K562 (cell line): ENCODE measurements around the gene CTNNA3. TPM values are rescaled to one million over a fixed set of nuclear protein-coding genes. Genes with fewer than 3 reads are reported as not detected.

Experiments used
- ATAC-seq: fragments of 200-7000 bp; cut with Tn5 transposase; 3 replicates; pipeline ENCODE4 v1.9.1; 2020; ENCODE audit warnings: moderate library complexity
- BruUV-seq: library from RNA; stranded (reverse); fragments of 400-500 nt; replicated peaks from 2 replicates; lab custom pipeline; 2021; lab: Mats Ljungman, UMichigan
- CTCF ChIA-PET: fragments of 300-600 bp; formaldehyde crosslinking; extraction: SDS; loops from one replicate; lab custom pipeline; 2021; ENCODE audit warnings: low intra/inter-chr PET ratio; lab: Yijun Ruan, JAX
- POLR2A ChIA-PET: fragments of 300-600, 350-650 bp; sonication (Branson Sonifier 250); formaldehyde crosslinking; extraction: SDS; loops from one replicate; lab custom pipeline; 2021; ENCODE audit warnings: antibody characterized with exemption, inconsistent platforms; lab: Yijun Ruan, JAX
- DNase-seq, 4 experiments: peaks; one replicate each; pipeline versions ENCODE4 v3.0.0 to v3.0.0-alpha.2; 2011 to 2018; ENCODE audit warnings: low spot score in 3 of 4, mixed read lengths in 3 of 4; ENCODE audit errors: extremely low read depth in 1 of 4
- FAIRE-seq: peaks from 2 replicates; lab custom pipeline; 2011; peaks lifted over from hg19 to GRCh38; lab: Jason Lieb, UNC
- H2AFZ ChIP-seq: 2 replicates; pipeline ENCODE4 v1.6.0; 2011; ENCODE audit warnings: low read depth, low read length, control low read depth, inconsistent platforms
- H3K27ac ChIP-seq: fragments of 200-600 bp; 3 replicates; pipeline ENCODE4 v1.8.0; 2011; ENCODE audit warnings: low read depth, mild to moderate bottlenecking, control low read depth, inconsistent platforms, low read length, moderate library complexity, mixed read lengths; ENCODE audit errors: extremely low read depth
- H3K27me3 ChIP-seq, 2 experiments: fragments of 300-600 bp in 1 of 2; 2 replicates in 1 of 2; 3 replicates in 1 of 2; pipeline versions ENCODE4 v1.6.0 to v1.8.0; 2011; ENCODE audit warnings: inconsistent platforms in 2 of 2, low read length in 2 of 2, mild to moderate bottlenecking in 1 of 2, mixed read lengths in 1 of 2, moderate library complexity in 1 of 2; ENCODE audit not compliant: control insufficient read depth in 2 of 2, insufficient read depth in 2 of 2
- H3K36me3 ChIP-seq: fragments of 300-600 bp; 3 replicates; pipeline ENCODE4 v1.8.0; 2011; ENCODE audit warnings: mild to moderate bottlenecking, low read length, inconsistent platforms; ENCODE audit not compliant: control insufficient read depth, insufficient read depth
- H3K4me1 ChIP-seq, 2 experiments: fragments of 200-600 bp in 1 of 2; replicated peaks in 1 of 2; 2 replicates in 1 of 2; 3 replicates in 1 of 2; pipeline versions ENCODE4 v1.5.1 to v1.8.0; 2011; ENCODE audit warnings: inconsistent platforms in 2 of 2, low read length in 2 of 2, mild to moderate bottlenecking in 1 of 2, mixed read lengths in 1 of 2, moderate library complexity in 1 of 2; ENCODE audit not compliant: control insufficient read depth in 2 of 2, insufficient read depth in 2 of 2
- H3K4me2 ChIP-seq: 2 replicates; pipeline ENCODE4 v1.6.1; 2011; ENCODE audit warnings: low read length, control low read depth, inconsistent platforms, mixed read lengths; ENCODE audit not compliant: insufficient read depth
- H3K4me3 ChIP-seq: fragments of 200-600 bp; sonication (generic), shearing (Covaris generic); 2 replicates; pipeline ENCODE4 v1.5.1; 2016; ENCODE audit warnings: control low read depth, inconsistent platforms
- H3K79me2 ChIP-seq: fragments of 200-600 bp; 3 replicates; pipeline ENCODE4 v1.8.0; 2011; ENCODE audit warnings: low read length, inconsistent platforms; ENCODE audit not compliant: control insufficient read depth, insufficient read depth
- H3K9ac ChIP-seq, 2 experiments: 2 replicates each; pipeline versions ENCODE4 v1.6.0 to v1.6.1; 2011; ENCODE audit warnings: low read depth in 2 of 2, low read length in 2 of 2, control low read depth in 1 of 2, inconsistent platforms in 1 of 2, mild to moderate bottlenecking in 1 of 2, mixed read lengths in 1 of 2; ENCODE audit not compliant: insufficient read depth in 1 of 2
- H3K9me1 ChIP-seq: one replicate; pipeline ENCODE4 v1.6.0; 2011; ENCODE audit warnings: inconsistent platforms, mild to moderate bottlenecking, low read length, moderate library complexity; ENCODE audit not compliant: control insufficient read depth, insufficient read depth
- H3K9me3 ChIP-seq: replicated peaks from 2 replicates; pipeline ENCODE4 v1.5.1; 2011; ENCODE audit warnings: low read depth, low read length, inconsistent platforms; ENCODE audit not compliant: control insufficient read depth, insufficient read depth
- H4K20me1 ChIP-seq: replicated peaks from 2 replicates; pipeline ENCODE4 v1.6.1; 2011; ENCODE audit warnings: low read length, inconsistent platforms, mixed read lengths; ENCODE audit not compliant: control insufficient read depth, insufficient read depth
- CBX5 ChIP-seq: IDR thresholded peaks from 2 replicates; pipeline ENCODE4 v1.6.1; 2014; ENCODE audit warnings: low read depth, borderline replicate concordance
- ILK ChIP-seq: fragments of 450-650 bp; IDR thresholded peaks from 2 replicates; pipeline ENCODE4 v1.6.1; 2016; ENCODE audit warnings: missing genetic modification characterization, low read depth, mild to moderate bottlenecking, missing compliant biosample characterization, moderate library complexity, borderline replicate concordance
- MAFF ChIP-seq: IDR thresholded peaks from 2 replicates; pipeline ENCODE4 v1.6.1; 2012; ENCODE audit warnings: low read length, improper control_type of control experiment
- NEUROD1 ChIP-seq: fragments of 150-350 bp; IDR thresholded peaks from 2 replicates; pipeline ENCODE4 v1.6.1; 2014; ENCODE audit warnings: borderline replicate concordance, low read length, low read depth; ENCODE audit not compliant: partially characterized antibody
- POLR2AphosphoS2 ChIP-seq: IDR thresholded peaks from 2 replicates; pipeline ENCODE4 v1.6.1; 2012; ENCODE audit warnings: low read length, improper control_type of control experiment
- TEAD4 ChIP-seq, 2 experiments: sonication (generic) in 1 of 2; formaldehyde crosslinking in 1 of 2; IDR thresholded peaks; 2 replicates each; pipeline versions ENCODE4 v1.6.1 to v1.8.0; 2012 to 2022; ENCODE audit warnings: borderline replicate concordance in 1 of 2, inconsistent platforms in 1 of 2, low read length in 1 of 2, mild to moderate bottlenecking in 1 of 2, missing genetic modification reagents in 1 of 2
- ZNF347 ChIP-seq: fragments of 450-650 bp; formaldehyde crosslinking; IDR thresholded peaks from 2 replicates; pipeline ENCODE4 v1.4.0; 2020; ENCODE audit warnings: low read depth, mild to moderate bottlenecking, moderate library complexity
- WGBS: fragments of 100-300 bp; shearing (Covaris generic); methylation state at CpG from one replicate; pipeline ENCODE4 v1.1.6; 2016; ENCODE audit warnings: low coverage, mixed read lengths; ENCODE audit not compliant: insufficient coverage; ENCODE audit errors: missing lambda C conversion rate; 5-methylcytosine and 5-hydroxymethylcytosine counted together
- in situ Hi-C: fragments of 300-500 bp; cut with MboI; formaldehyde crosslinking; loops from 4 replicates; pipeline ENCODE4 v1.15.0; 2018; ENCODE audit warnings: inconsistent platforms, mixed read lengths
- intact Hi-C: fragments of 100-400 bp; cut with micrococcal nuclease; formaldehyde crosslinking; loops from 2 replicates; pipeline ENCODE4 v1.14.2; 2022
- polyA plus RNA-seq, 8 experiments: library from polyadenylated mRNA; depleted of rRNA in 4 of 8; stranded (reverse) in 5 of 8; unstranded in 3 of 8; fragments of >200 nt; fragmentation: Nextera tagmentation in 2 of 8; fragmentation: Illumina TruSeq in 1 of 8; extraction: Ambion mirVana in 2 of 8; extraction: Trizol in 1 of 8; gene quantifications; 2 replicates each; pipeline versions ENCODE4 v1.2.1 to v1.2.3, GENCODE V29; 2011 to 2014; ENCODE audit warnings: inconsistent platforms in 1 of 8, missing spikeins in 1 of 8
- total RNA-seq, 7 experiments: library from RNA; depleted of rRNA in 6 of 7; stranded (reverse); fragments of >200 nt in 6 of 7; fragmentation: Illumina TruSeq in 2 of 7; extraction: Trizol in 2 of 7; gene quantifications; 2 replicates each; pipeline versions ENCODE4 v1.2.1 to v1.2.3, GENCODE V29; 2011 to 2021; ENCODE audit warnings: low replicate concordance in 1 of 7
- TF ChIP-seq, protein P1 (sequence below): sonication (generic); formaldehyde crosslinking; IDR thresholded peaks from 2 replicates; pipeline ENCODE4 v1.8.0; 2022; ENCODE audit warnings: mild to moderate bottlenecking, missing genetic modification reagents
- TF ChIP-seq, protein P2 (sequence below), 2 experiments: fragments of 450-650 bp in 1 of 2; sonication (generic) in 1 of 2; formaldehyde crosslinking; conservative IDR thresholded peaks; 2 replicates each; pipeline versions ENCODE4 v1.4.0 to v1.8.1; 2020 to 2022; ENCODE audit warnings: mild to moderate bottlenecking in 1 of 2, missing genetic modification reagents in 1 of 2

Gene CTNNA3
- total and polyA plus RNA-seq, 9 of the 15 experiments (the other 6 are each of a cell fraction or from before 2014, with no cell fraction given): 0.04 TPM; not detected in 8

DNA sequence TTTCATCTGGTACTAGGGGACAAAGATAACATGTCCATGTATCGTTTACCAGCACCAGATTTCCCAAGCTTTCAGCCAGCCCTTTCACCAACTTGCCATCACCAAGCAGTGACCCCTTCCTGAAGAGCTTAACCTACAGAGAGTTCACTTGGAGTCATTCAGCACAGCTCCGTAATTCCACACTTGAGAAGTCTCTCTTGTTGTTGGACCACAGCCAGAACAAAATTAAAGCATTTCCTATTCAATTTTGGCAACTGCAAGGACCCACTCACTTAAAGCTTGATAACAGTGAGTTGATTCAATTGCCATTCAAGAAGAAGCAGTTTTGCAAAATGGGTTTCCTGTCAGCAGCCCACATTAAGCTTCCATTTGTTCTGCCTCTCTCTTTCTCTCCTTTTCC, 858.7 kb downstream of the CTNNA3 start:
- no peaks in the 10 kb centered on the region for H3K36me3 ChIP-seq
- no peak overlapping the region for H3K4me2 ChIP-seq
- no TSS peak for BruUV-seq
- in situ Hi-C loops: no loop called here
- no peaks in the 10 kb centered on the region; the same call in 1 of the 2 replicates for H3K9me3 ChIP-seq
- 0% methylated on average over 2 of the region's 2 CpGs for WGBS
- no peak overlapping the region for H3K4me3 ChIP-seq
- no peaks in the 10 kb centered on the region for H3K27me3 ChIP-seq
- ChIA-PET POLR2A (no interaction called here), CTCF (no interaction called here)
- no peaks in the 10 kb centered on the region for H4K20me1 ChIP-seq
- FAIRE-seq: no peak
- TF ChIP-seq, protein P1, sequence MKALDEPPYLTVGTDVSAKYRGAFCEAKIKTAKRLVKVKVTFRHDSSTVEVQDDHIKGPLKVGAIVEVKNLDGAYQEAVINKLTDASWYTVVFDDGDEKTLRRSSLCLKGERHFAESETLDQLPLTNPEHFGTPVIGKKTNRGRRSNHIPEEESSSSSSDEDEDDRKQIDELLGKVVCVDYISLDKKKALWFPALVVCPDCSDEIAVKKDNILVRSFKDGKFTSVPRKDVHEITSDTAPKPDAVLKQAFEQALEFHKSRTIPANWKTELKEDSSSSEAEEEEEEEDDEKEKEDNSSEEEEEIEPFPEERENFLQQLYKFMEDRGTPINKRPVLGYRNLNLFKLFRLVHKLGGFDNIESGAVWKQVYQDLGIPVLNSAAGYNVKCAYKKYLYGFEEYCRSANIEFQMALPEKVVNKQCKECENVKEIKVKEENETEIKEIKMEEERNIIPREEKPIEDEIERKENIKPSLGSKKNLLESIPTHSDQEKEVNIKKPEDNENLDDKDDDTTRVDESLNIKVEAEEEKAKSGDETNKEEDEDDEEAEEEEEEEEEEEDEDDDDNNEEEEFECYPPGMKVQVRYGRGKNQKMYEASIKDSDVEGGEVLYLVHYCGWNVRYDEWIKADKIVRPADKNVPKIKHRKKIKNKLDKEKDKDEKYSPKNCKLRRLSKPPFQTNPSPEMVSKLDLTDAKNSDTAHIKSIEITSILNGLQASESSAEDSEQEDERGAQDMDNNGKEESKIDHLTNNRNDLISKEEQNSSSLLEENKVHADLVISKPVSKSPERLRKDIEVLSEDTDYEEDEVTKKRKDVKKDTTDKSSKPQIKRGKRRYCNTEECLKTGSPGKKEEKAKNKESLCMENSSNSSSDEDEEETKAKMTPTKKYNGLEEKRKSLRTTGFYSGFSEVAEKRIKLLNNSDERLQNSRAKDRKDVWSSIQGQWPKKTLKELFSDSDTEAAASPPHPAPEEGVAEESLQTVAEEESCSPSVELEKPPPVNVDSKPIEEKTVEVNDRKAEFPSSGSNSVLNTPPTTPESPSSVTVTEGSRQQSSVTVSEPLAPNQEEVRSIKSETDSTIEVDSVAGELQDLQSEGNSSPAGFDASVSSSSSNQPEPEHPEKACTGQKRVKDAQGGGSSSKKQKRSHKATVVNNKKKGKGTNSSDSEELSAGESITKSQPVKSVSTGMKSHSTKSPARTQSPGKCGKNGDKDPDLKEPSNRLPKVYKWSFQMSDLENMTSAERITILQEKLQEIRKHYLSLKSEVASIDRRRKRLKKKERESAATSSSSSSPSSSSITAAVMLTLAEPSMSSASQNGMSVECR (CRISPR knock-in tag): no peak
- TF ChIP-seq ILK (tag): no peak
- TF ChIP-seq, protein P2, sequence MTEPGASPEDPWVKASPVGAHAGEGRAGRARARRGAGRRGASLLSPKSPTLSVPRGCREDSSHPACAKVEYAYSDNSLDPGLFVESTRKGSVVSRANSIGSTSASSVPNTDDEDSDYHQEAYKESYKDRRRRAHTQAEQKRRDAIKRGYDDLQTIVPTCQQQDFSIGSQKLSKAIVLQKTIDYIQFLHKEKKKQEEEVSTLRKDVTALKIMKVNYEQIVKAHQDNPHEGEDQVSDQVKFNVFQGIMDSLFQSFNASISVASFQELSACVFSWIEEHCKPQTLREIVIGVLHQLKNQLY (CRISPR knock-in tag; conservative IDR thresholded peaks at IDR 0.05): no peak
- TF ChIP-seq TEAD4 (IDR thresholded peaks at IDR 0.05; ENCODE audit: low read length): no peak
- TF ChIP-seq TEAD4 (CRISPR knock-in tag; IDR thresholded peaks at IDR 0.05; ENCODE audit: borderline replicate concordance): no peak
- no peak for TF ChIP-seq POLR2AphosphoS2
- TF ChIP-seq NEUROD1: no peak
- TF ChIP-seq CBX5: no peak
- TF ChIP-seq MAFF: no peak
- TF ChIP-seq ZNF347 (CRISPR knock-in tag): no peak
- no peak overlapping the region for H2AFZ ChIP-seq
- H3K9ac ChIP-seq: no peak overlapping the region
- no peak for ATAC-seq
- no peaks in the 10 kb centered on the region for H3K9me1 ChIP-seq
- DNase-seq: no peak
- no peaks in the 10 kb centered on the region for H3K4me1 ChIP-seq
- no peaks in the 10 kb centered on the region for H3K79me2 ChIP-seq
- no peak overlapping the region for H3K27ac ChIP-seq
- intact Hi-C loops: no loop called here
